Calu3 (cell line): ENCODE data around the gene KCNAB1. TPM values are rescaled to one million over a fixed set of nuclear protein-coding genes. Genes with fewer than 3 reads are reported as not detected.

ENCODE experiments used
- BruUV-seq: library from RNA; stranded (reverse); fragments of 400-500 nt; replicated peaks from 2 replicates; lab custom pipeline; 2021; lab: Mats Ljungman, UMichigan
- CTCF ChIA-PET: fragments of 300-600 bp; sonication (Branson Sonifier 250); formaldehyde crosslinking; loops from one replicate; lab custom pipeline; 2022; ENCODE audit warnings: antibody characterized with exemption; lab: Charles Lee
- DNase-seq: peaks from one replicate; pipeline ENCODE4 v3.0.0; 2022
- H3K27ac Mint-ChIP-seq: one replicate; pipeline ENCODE4 v1.8.0; 2022; ENCODE audit warnings: mixed read lengths; ENCODE audit not compliant: unreplicated experiment
- H3K27me3 Mint-ChIP-seq: one replicate; pipeline ENCODE4 v1.8.0; 2022; ENCODE audit warnings: mixed read lengths; ENCODE audit not compliant: unreplicated experiment
- H3K36me3 Mint-ChIP-seq: one replicate; pipeline ENCODE4 v1.8.0; 2022; ENCODE audit warnings: mild to moderate bottlenecking, moderate library complexity, mixed read lengths; ENCODE audit not compliant: insufficient read depth, unreplicated experiment
- H3K4me1 Mint-ChIP-seq: one replicate; pipeline ENCODE4 v1.8.0; 2022; ENCODE audit warnings: mild to moderate bottlenecking, low read depth, mixed read lengths; ENCODE audit not compliant: unreplicated experiment
- H3K4me3 Mint-ChIP-seq: one replicate; pipeline ENCODE4 v1.8.0; 2022; ENCODE audit warnings: mild to moderate bottlenecking, low read depth, moderate library complexity, mixed read lengths; ENCODE audit not compliant: unreplicated experiment
- H3K9me3 Mint-ChIP-seq: one replicate; pipeline ENCODE4 v1.8.0; 2022; ENCODE audit warnings: low read depth, mixed read lengths; ENCODE audit not compliant: unreplicated experiment
- CTCF ChIP-seq: fragments of 200-600 bp; IDR thresholded peaks from one replicate; pipeline ENCODE4 v1.8.0; 2022; ENCODE audit warnings: antibody characterized with exemption; ENCODE audit not compliant: unreplicated experiment
- intact Hi-C: fragments of 100-400 bp; cut with micrococcal nuclease; formaldehyde crosslinking; loops from one replicate; pipeline ENCODE4 v1.10.0; 2022; ENCODE audit not compliant: unreplicated experiment
- total RNA-seq: library from RNA; stranded (reverse); gene quantifications from 2 replicates; pipeline ENCODE4 v1.2.3, GENCODE V29; 2022

KCNAB1 gene
- total RNA-seq, 1 experiment from 2014 or later, result 1.6 TPM

GRCh38 chr3:156171281-156172267, 51.2 kb downstream of the KCNAB1 start:
- Mint-ChIP-seq H3K27me3 (peaks cover 73% of the 10 kb centered on the region), H3K4me1 (no peaks in the 10 kb centered on the region), H3K9me3 (no peaks in the 10 kb centered on the region), H3K36me3 (no peaks in the 10 kb centered on the region), H3K4me3 (no peak overlapping the region), H3K27ac (no peak overlapping the region)
- no peak for TF ChIP-seq CTCF
- BruUV-seq, result no TSS peak
- intact Hi-C loops, result loop anchor here (5.0 kb wide), 1 partner anchor 281 kb away; no protein-coding TSS in a partner anchor
- CTCF ChIA-PET, result interaction anchor here (0.6 to 1.1 kb wide), 2 partner anchors 9 to 965 kb away, joined by 3 read pairs; no protein-coding TSS in a partner anchor
- DNase-seq, result no peak

- no peak overlapping the region for H3K27ac Mint-ChIP-seq
- H3K4me1 Mint-ChIP-seq, result no peaks in the 10 kb centered on the region
- DNase-seq, result no peak
- TF ChIP-seq CTCF, result no peak
- H3K4me3 Mint-ChIP-seq, result no peak overlapping the region
- CTCF ChIA-PET, result interaction anchor here (0.6 to 1.1 kb wide), 3 partner anchors 10 to 964 kb away, joined by 3 read pairs; no protein-coding TSS in a partner anchor
- intact Hi-C loops, result loop anchor here (5.0 kb wide), 1 partner anchor 280 kb away; no protein-coding TSS in a partner anchor
- H3K36me3 Mint-ChIP-seq, result no peaks in the 10 kb centered on the region
- no peaks in the 10 kb centered on the region for H3K9me3 Mint-ChIP-seq
- H3K27me3 Mint-ChIP-seq, result peaks cover 72% of the 10 kb centered on the region
- no TSS peak for BruUV-seq
Observed at GRCh38 chr3:156172536-156172935, 52.2 kb downstream of the KCNAB1 start.

GRCh38 chr3:156174229-156174847, 54.0 kb downstream of the KCNAB1 start:
- H3K36me3 Mint-ChIP-seq, result no peaks in the 10 kb centered on the region
- H3K27ac Mint-ChIP-seq, result no peak overlapping the region
- BruUV-seq, result no TSS peak
- peak; percentile 9 for TF ChIP-seq CTCF
- peaks cover 66% of the 10 kb centered on the region for H3K27me3 Mint-ChIP-seq
- no peak overlapping the region for H3K4me3 Mint-ChIP-seq
- no peaks in the 10 kb centered on the region for H3K4me1 Mint-ChIP-seq
- CTCF ChIA-PET, result interaction anchor here (0.5 to 1.7 kb wide), 10 partner anchors 22 to 963 kb away, joined by 3 to 41 read pairs (median 6); partner anchors contain the start of gene TIPARP
- no peak for DNase-seq
- intact Hi-C loops, result loop anchor here (1.0 to 5.0 kb wide), 3 partner anchors 208 to 335 kb away; no protein-coding TSS in a partner anchor
- no peaks in the 10 kb centered on the region for H3K9me3 Mint-ChIP-seq

- H3K4me1 Mint-ChIP-seq, result no peaks in the 10 kb centered on the region
- no peaks in the 10 kb centered on the region for H3K9me3 Mint-ChIP-seq
- CTCF ChIA-PET, result no interaction called here
- no peak overlapping the region for H3K27ac Mint-ChIP-seq
- TF ChIP-seq CTCF, result no peak
- H3K36me3 Mint-ChIP-seq, result no peaks in the 10 kb centered on the region
- no peak overlapping the region for H3K4me3 Mint-ChIP-seq
- H3K27me3 Mint-ChIP-seq, result peaks cover 56% of the 10 kb centered on the region
- no peak for DNase-seq
- BruUV-seq, result no TSS peak
- intact Hi-C loops, result no loop called here
Observed at GRCh38 chr3:156175570-156175969, 55.2 kb downstream of the KCNAB1 start.
